ENCODE measurements around the gene CHST6.

Gene CHST6

GRCh38 chr16:75462806-75463205, 32.4 kb downstream of the CHST6 start:
- TF ChIP-seq SIN3A (IDR thresholded peaks at IDR 0.05; ENCODE audit: borderline replicate concordance, insufficient read depth, low read length) (no peak), FOXP2 (optimal IDR thresholded peaks at IDR 0.05; ENCODE audit: borderline replicate concordance, extremely low read depth, extremely low read length, insufficient read depth) (no peak)

DNA sequence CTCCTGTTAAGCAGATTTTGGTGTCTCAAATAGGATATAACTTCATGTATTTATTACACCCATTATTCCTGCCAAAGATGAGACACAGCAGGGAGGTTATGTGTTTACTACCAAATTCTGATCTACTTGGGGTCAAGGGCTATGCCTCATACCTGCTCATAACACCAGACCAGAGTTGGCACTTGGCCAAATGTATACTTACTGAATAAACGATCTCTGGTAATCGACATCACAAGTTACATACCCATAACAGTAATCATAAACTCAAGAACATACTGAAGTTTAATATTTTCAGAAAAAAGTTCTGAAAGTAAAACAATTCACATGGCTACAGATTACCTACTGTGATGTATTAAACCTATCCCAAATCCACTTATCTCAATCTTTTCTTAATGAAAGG, 33.7 kb downstream of the CHST6 start:
- TF ChIP-seq SIN3A (IDR thresholded peaks at IDR 0.05; ENCODE audit: borderline replicate concordance, insufficient read depth, low read length), result no peak
- TF ChIP-seq TAF1 (IDR thresholded peaks at IDR 0.05; ENCODE audit: borderline replicate concordance, insufficient read depth, low read length), result no peak
- TF ChIP-seq POLR2AphosphoS5 (IDR thresholded peaks at IDR 0.05; ENCODE audit: low read depth, low read length), result no peak
- TF ChIP-seq REST (IDR thresholded peaks at IDR 0.05; ENCODE audit: insufficient read depth in 1 of 2, low read depth in 2 of 2, low read length in 2 of 2), result no peak
- no peak for TF ChIP-seq FOXP2 (optimal IDR thresholded peaks at IDR 0.05; ENCODE audit: borderline replicate concordance, extremely low read depth, extremely low read length, insufficient read depth)

DNA sequence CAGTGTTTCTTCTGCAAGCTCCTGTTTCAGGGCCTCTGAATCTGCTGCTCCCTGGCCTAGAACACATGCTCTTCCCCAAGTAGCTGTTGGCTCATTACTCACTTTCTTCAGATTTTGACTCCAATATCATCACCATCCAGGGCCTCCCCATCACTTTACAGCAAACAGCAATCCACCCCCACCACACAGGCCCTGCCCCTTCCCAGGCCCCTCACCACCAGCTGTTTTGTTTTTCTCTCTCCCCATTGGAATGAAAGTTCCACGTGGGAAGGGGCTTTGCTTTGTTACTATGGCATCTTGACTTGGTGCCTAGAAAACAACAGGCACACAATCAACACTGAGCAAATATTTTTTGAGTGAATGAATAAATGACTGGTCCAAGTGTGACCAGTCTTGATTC, 34.8 kb downstream of the CHST6 start:
- TF ChIP-seq SIN3A (IDR thresholded peaks at IDR 0.05; ENCODE audit: borderline replicate concordance, insufficient read depth, low read length) (no peak), FOXP2 (optimal IDR thresholded peaks at IDR 0.05; ENCODE audit: borderline replicate concordance, extremely low read depth, extremely low read length, insufficient read depth) (no peak), TAF1 (IDR thresholded peaks at IDR 0.05; ENCODE audit: borderline replicate concordance, insufficient read depth, low read length) (no peak), POLR2AphosphoS5 (IDR thresholded peaks at IDR 0.05; ENCODE audit: low read depth, low read length) (no peak), REST (IDR thresholded peaks at IDR 0.05; ENCODE audit: insufficient read depth in 1 of 2, low read depth in 2 of 2, low read length in 2 of 2) (no peak)

DNA sequence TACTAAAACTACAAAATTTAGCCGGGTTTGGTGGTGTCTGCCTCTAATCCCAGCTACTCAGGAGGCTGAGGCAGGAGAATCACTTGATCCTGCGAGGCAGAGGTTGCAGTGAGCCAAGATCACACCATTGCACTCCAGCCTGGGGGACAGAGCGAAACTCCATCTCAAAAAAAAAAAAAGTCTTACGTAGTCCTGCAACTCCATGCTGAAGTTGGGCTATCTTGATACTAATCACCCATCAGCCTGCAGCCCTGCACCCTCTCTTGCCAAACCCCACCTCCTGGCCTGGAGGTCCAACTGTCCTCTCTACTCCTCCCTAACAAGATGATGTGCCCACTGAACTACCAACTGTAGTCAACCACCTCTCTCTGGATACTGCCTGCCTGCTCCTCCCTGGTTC, 35.5 kb downstream of the CHST6 start:
- TF ChIP-seq REST (IDR thresholded peaks at IDR 0.05; ENCODE audit: insufficient read depth in 1 of 2, low read depth in 2 of 2, low read length in 2 of 2) (no peak), TAF1 (IDR thresholded peaks at IDR 0.05; ENCODE audit: borderline replicate concordance, insufficient read depth, low read length) (no peak), POLR2AphosphoS5 (IDR thresholded peaks at IDR 0.05; ENCODE audit: low read depth, low read length) (no peak), SIN3A (IDR thresholded peaks at IDR 0.05; ENCODE audit: borderline replicate concordance, insufficient read depth, low read length) (no peak), FOXP2 (optimal IDR thresholded peaks at IDR 0.05; ENCODE audit: borderline replicate concordance, extremely low read depth, extremely low read length, insufficient read depth) (no peak)

GRCh38 chr16:75458439-75458838, 36.8 kb downstream of the CHST6 start:
- no peak for TF ChIP-seq FOXP2 (optimal IDR thresholded peaks at IDR 0.05; ENCODE audit: borderline replicate concordance, extremely low read depth, extremely low read length, insufficient read depth)
- TF ChIP-seq TAF1 (IDR thresholded peaks at IDR 0.05; ENCODE audit: borderline replicate concordance, insufficient read depth, low read length), result no peak
- TF ChIP-seq REST (IDR thresholded peaks at IDR 0.05; ENCODE audit: insufficient read depth in 1 of 2, low read depth in 2 of 2, low read length in 2 of 2), result no peak
- TF ChIP-seq POLR2AphosphoS5 (IDR thresholded peaks at IDR 0.05; ENCODE audit: low read depth, low read length), result no peak

Data from PFSK-1 (cell line).